Naive thymus-derived CD4-positive, alpha-beta T cell (primary cell): ENCODE measurements around the gene ADGRG6. TPM values are rescaled to one million over a fixed set of nuclear protein-coding genes. Genes with fewer than 3 reads are reported as not detected.

Experiments used
- ATAC-seq: fragments of 150-1000 bp; cut with Tn5 transposase; 2 replicates; pipeline ENCODE4 v1.10.0; 2021; ENCODE audit warnings: mild to moderate bottlenecking, moderate library complexity
- CTCF ChIA-PET: fragments of 350-600 bp; sonication (Branson Sonifier 250); formaldehyde crosslinking; loops from one replicate; lab custom pipeline; 2021; ENCODE audit warnings: antibody characterized with exemption; lab: Charles Lee
- POLR2A ChIA-PET: fragments of 350-600 bp; sonication (Branson Sonifier 250); formaldehyde crosslinking; loops from one replicate; lab custom pipeline; 2021; ENCODE audit warnings: antibody characterized with exemption, inconsistent platforms; lab: Charles Lee
- DNase-seq, 9 donors: peaks; one replicate each; pipeline versions ENCODE4 v3.0.0 to v3.0.0-alpha.2; 2020 to 2022; ENCODE audit warnings: mixed read lengths in 1 of 9
- H3K27ac ChIP-seq: one replicate; pipeline ENCODE4 v1.7.0; 2013; ENCODE audit warnings: mild to moderate bottlenecking, low read depth, low read length, moderate library complexity
- H3K27me3 ChIP-seq, 2 donors: one replicate each; pipeline ENCODE4 v1.7.0; 2013; ENCODE audit warnings: low read length in 2 of 2, mild to moderate bottlenecking in 2 of 2, moderate library complexity in 2 of 2; ENCODE audit not compliant: control insufficient read depth in 2 of 2, insufficient read depth in 2 of 2
- H3K36me3 ChIP-seq, 3 experiments: 1 replicate in 2 of 3; 2 replicates in 1 of 3; pipeline ENCODE4 v1.7.0; 2013; ENCODE audit warnings: low read length in 3 of 3, mild to moderate bottlenecking in 3 of 3, moderate library complexity in 1 of 3; ENCODE audit not compliant: insufficient read depth in 3 of 3, control insufficient read depth in 2 of 3
- H3K4me1 ChIP-seq, 2 donors: one replicate each; pipeline ENCODE4 v1.7.0; 2013; ENCODE audit warnings: low read length in 2 of 2, mild to moderate bottlenecking in 2 of 2, moderate library complexity in 1 of 2; ENCODE audit not compliant: control insufficient read depth in 2 of 2, insufficient read depth in 2 of 2
- H3K4me3 ChIP-seq: 2 replicates; pipeline ENCODE4 v1.7.0; 2013; ENCODE audit warnings: mild to moderate bottlenecking, low read length
- H3K9me3 ChIP-seq, 3 experiments: 1 replicate in 2 of 3; 2 replicates in 1 of 3; pipeline ENCODE4 v1.7.0; 2013; ENCODE audit warnings: low read length in 3 of 3; ENCODE audit not compliant: control insufficient read depth in 2 of 3
- H3K27ac Mint-ChIP-seq, 9 donors: one replicate each; pipeline ENCODE4 v1.8.0; 2020 to 2022; ENCODE audit warnings: mixed read lengths in 9 of 9, mild to moderate bottlenecking in 8 of 9, moderate library complexity in 5 of 9, inconsistent platforms in 2 of 9
- H3K27me3 Mint-ChIP-seq, 5 donors: one replicate each; pipeline ENCODE4 v1.8.0; 2021 to 2022; ENCODE audit warnings: mixed read lengths in 5 of 5, mild to moderate bottlenecking in 1 of 5
- H3K36me3 Mint-ChIP-seq, 5 donors: one replicate each; pipeline ENCODE4 v1.8.0; 2020 to 2022; ENCODE audit warnings: mixed read lengths in 5 of 5, mild to moderate bottlenecking in 3 of 5, inconsistent platforms in 1 of 5
- H3K4me1 Mint-ChIP-seq, 7 donors: one replicate each; pipeline ENCODE4 v1.8.0; 2020 to 2022; ENCODE audit warnings: mixed read lengths in 7 of 7, mild to moderate bottlenecking in 3 of 7, inconsistent platforms in 1 of 7
- H3K4me3 Mint-ChIP-seq, 10 donors: one replicate each; pipeline ENCODE4 v1.8.0; 2020 to 2022; ENCODE audit warnings: mild to moderate bottlenecking in 10 of 10, mixed read lengths in 10 of 10, moderate library complexity in 6 of 10, inconsistent platforms in 2 of 10
- H3K9me3 Mint-ChIP-seq, 11 donors: one replicate each; pipeline ENCODE4 v1.8.0; 2020 to 2022; ENCODE audit warnings: mixed read lengths in 11 of 11, mild to moderate bottlenecking in 4 of 11, inconsistent platforms in 1 of 11, moderate library complexity in 1 of 11
- intact Hi-C, 2 donors: fragments of 100-400 bp; cut with micrococcal nuclease; formaldehyde crosslinking; loops; one replicate each; pipeline ENCODE4 v1.15.1; 2023
- polyA plus RNA-seq, 2 donors: library from polyadenylated mRNA; unstranded; fragments of 300-500 nt; fragmentation: Illumina TruSeq; gene quantifications; one replicate each; pipeline ENCODE4 v1.2.3, GENCODE V29; 2021
- total RNA-seq, 6 experiments: library from RNA in 5 of 6; stranded (reverse) in 5 of 6; gene quantifications; 1 replicate in 5 of 6; 2 replicates in 1 of 6; pipeline ENCODE4 v1.2.3 and lab custom pipeline; 2021 to 2026

Gene ADGRG6
- total and polyA plus RNA-seq, 7 experiments from 2014 or later = 0.02 to 3.6 (median 0.57) TPM; not detected in 2

DNA sequence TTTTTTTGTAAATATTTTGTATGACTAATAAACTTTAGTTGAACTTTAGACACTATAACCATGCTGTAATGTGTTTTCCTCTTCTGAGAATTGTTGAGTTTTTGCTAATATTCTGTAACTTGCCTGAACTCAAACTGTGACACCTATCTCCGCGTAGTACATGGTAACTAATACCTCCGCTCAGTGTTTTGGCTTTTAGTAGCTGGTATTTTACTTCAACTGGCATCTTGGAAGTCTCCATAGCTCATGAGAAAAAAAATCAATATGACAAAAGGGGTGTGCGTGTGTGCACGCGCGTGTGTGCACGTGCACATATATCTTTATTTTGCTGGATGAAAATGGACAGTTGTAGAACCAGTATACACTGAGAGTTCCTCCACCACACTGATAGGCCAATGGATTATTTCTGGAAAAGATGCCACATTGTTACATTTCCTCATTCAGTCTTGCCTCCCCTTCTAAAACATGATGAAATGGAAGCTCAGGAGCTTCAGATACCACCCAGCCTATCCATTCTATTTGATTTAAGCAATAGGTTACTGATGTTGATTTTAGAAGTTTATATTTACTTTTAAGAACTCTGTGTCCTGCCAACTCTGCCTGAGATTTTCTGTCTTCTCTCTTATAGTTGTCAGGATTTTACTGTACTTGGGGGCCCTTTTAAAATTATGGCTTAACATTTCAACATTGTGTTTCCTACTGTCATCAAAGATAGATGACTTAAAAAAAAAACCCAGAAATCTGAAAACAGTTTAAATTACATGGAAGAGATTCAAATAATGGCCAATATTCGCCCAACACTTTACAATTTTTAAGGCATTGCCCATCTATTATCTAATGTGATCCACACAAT lies 16.3 kb upstream of the ADGRG6 start:
- intact Hi-C loops = no loop called here
- DNase-seq = no peak
- Mint-ChIP-seq H3K4me3 (no peak overlapping the region), H3K27ac (no peak overlapping the region), H3K36me3 (peaks cover 0 to 5% (median 0%) of the 10 kb centered on the region in 5 donors), H3K9me3 (peaks cover 0 to 16% (median 7%) of the 10 kb centered on the region in 11 donors), H3K4me1 (no peaks in the 10 kb centered on the region), H3K27me3 (peaks cover 0 to 6% (median 0%) of the 10 kb centered on the region in 5 donors)
- Histone ChIP-seq H3K4me1 (no peaks in the 10 kb centered on the region), H3K9me3 (no peaks in the 10 kb centered on the region), H3K27me3 (no peaks in the 10 kb centered on the region), H3K36me3 (no peaks in the 10 kb centered on the region), H3K4me3 (no peak overlapping the region), H3K27ac (no peak overlapping the region)
- POLR2A ChIA-PET = interaction anchor here (0.6 kb wide), 1 partner anchor 383 kb away, joined by 4 read pairs; no protein-coding TSS in a partner anchor
- no peak for ATAC-seq
- CTCF ChIA-PET = interaction anchor here (0.6 to 1.0 kb wide), 4 partner anchors 9 to 552 kb away, joined by 3 to 4 read pairs (median 3); no protein-coding TSS in a partner anchor

DNA sequence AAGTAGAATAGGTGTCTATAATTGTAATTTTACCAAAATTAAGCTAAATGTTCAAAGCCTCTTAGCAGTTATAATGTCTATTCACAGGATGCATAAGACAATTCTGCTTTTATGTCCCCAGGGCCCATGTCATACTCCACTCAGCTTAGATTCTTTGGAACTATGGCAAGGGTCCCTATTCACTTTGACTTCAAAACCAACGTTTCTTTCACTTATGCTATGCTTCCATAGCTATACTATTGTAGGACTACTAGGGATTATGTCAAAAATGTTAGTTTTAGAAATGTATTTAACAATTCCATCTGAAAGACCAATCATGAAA lies 15.8 kb upstream of the ADGRG6 start:
- H3K27ac ChIP-seq = no peak overlapping the region
- Mint-ChIP-seq H3K9me3 (peaks cover 0 to 12% (median 4%) of the 10 kb centered on the region in 11 donors), H3K27ac (no peak overlapping the region), H3K27me3 (peaks cover 0 to 4% (median 0%) of the 10 kb centered on the region in 5 donors), H3K4me1 (no peaks in the 10 kb centered on the region), H3K4me3 (no peak overlapping the region), H3K36me3 (peaks cover 0 to 5% (median 0%) of the 10 kb centered on the region in 5 donors)
- H3K4me3 ChIP-seq = no peak overlapping the region
- DNase-seq (no peak), ATAC-seq (no peak)
- H3K4me1 ChIP-seq = no peaks in the 10 kb centered on the region
- ChIA-PET CTCF (interaction anchor here (0.6 to 1.0 kb wide), 3 partner anchors 10 to 552 kb away, joined by 3 to 4 read pairs (median 3); no protein-coding TSS in a partner anchor), POLR2A (interaction anchor here (0.6 kb wide), 1 partner anchor 382 kb away, joined by 4 read pairs; no protein-coding TSS in a partner anchor)
- H3K36me3 ChIP-seq = no peaks in the 10 kb centered on the region
- H3K9me3 ChIP-seq = no peaks in the 10 kb centered on the region
- intact Hi-C loops = no loop called here
- no peaks in the 10 kb centered on the region for H3K27me3 ChIP-seq

DNA sequence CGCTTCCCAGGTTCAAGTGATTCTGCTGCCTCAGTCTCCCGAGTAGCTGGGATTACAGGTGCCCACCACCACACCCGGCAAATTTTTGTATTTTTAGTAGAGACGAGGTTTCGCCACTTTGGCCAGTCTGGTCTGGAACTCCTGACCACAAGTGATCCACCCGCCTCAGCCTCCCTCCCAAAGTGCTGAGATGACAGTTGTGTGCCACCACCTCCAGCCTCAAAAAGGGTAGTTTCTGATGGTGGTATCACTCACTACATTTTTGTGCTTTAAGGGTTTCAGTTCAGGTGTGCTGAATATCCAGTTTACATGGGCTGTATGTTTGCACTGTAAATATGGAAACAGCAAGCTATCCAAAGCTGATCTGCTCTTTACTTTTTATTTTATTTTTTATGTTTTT lies 12.1 kb upstream of the ADGRG6 start:
- ChIA-PET POLR2A (no interaction called here), CTCF (no interaction called here)
- H3K9me3 ChIP-seq = no peaks in the 10 kb centered on the region
- Mint-ChIP-seq H3K27me3 (peaks cover 0 to 13% (median 7%) of the 10 kb centered on the region in 5 donors), H3K9me3 (no peaks in the 10 kb centered on the region), H3K4me1 (peaks cover 0 to 1% (median 0%) of the 10 kb centered on the region in 7 donors), H3K27ac (no peak overlapping the region), H3K4me3 (no peak overlapping the region), H3K36me3 (no peaks in the 10 kb centered on the region)
- ATAC-seq (no peak), DNase-seq (no peak)
- no peaks in the 10 kb centered on the region for H3K27me3 ChIP-seq
- H3K4me1 ChIP-seq = no peaks in the 10 kb centered on the region
- no peak overlapping the region for H3K4me3 ChIP-seq
- intact Hi-C loops = no loop called here
- no peak overlapping the region for H3K27ac ChIP-seq
- H3K36me3 ChIP-seq = no peaks in the 10 kb centered on the region

DNA sequence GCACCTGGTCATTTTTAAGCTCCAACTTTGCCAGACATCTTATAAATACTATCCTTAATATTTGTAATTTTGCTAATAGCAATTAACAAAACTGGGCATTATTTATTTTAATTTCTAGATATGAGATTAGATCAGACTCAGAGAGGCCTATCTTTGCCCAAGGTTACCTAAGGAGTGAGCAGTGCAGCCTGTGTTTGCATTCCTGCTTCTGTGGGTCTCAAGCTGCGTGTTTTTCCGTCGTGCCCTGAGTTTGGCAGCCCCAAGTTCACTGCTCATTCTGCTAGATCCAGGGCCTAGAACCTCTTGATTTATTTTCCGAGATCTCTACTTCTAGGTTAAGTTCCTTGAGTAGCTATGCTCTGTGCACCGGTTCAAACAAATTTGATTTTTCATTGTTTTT lies 11.0 kb upstream of the ADGRG6 start:
- Mint-ChIP-seq H3K4me3 (no peak overlapping the region), H3K27ac (no peak overlapping the region), H3K4me1 (peaks cover 0 to 7% (median 0%) of the 10 kb centered on the region in 7 donors), H3K9me3 (no peaks in the 10 kb centered on the region), H3K27me3 (peaks cover 0 to 20% (median 7%) of the 10 kb centered on the region in 5 donors), H3K36me3 (no peaks in the 10 kb centered on the region)
- intact Hi-C loops = no loop called here
- no peak overlapping the region for H3K4me3 ChIP-seq
- H3K27me3 ChIP-seq = no peaks in the 10 kb centered on the region
- DNase-seq = no peak
- no peak for ATAC-seq
- H3K36me3 ChIP-seq = no peaks in the 10 kb centered on the region
- ChIA-PET POLR2A (no interaction called here), CTCF (interaction anchor here (0.6 kb wide), 1 partner anchor 37 kb away, joined by 3 read pairs; no protein-coding TSS in a partner anchor)
- no peaks in the 10 kb centered on the region for H3K9me3 ChIP-seq
- H3K27ac ChIP-seq = no peak overlapping the region
- H3K4me1 ChIP-seq = no peaks in the 10 kb centered on the region

DNA sequence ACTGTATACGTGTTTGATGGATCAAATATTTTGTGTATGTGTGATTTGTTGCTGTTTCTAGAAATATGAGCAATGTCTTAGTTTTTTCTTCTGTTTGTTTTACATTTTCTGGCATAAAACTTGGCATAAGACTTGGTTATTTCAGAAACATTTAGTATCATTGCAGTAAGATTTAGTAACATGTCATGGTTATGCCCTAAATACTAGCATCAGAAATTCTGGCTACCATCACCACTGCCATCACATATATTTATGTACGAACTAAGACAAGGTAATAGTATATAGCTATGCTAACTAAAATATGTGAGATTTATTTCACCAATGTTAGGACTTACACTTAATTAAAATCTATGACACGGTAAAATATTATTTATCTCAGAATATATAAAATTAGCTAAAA lies 10.3 kb upstream of the ADGRG6 start:
- no peaks in the 10 kb centered on the region for H3K27me3 ChIP-seq
- H3K9me3 ChIP-seq = no peaks in the 10 kb centered on the region
- H3K36me3 ChIP-seq = no peaks in the 10 kb centered on the region
- peaks cover 0 to 7% (median 0%) of the 10 kb centered on the region in 7 donors for H3K4me1 Mint-ChIP-seq
- intact Hi-C loops = no loop called here
- ATAC-seq (no peak), DNase-seq (no peak)
- CTCF ChIA-PET = no interaction called here
- H3K27ac ChIP-seq = no peak overlapping the region
- H3K27me3 Mint-ChIP-seq = peaks cover 0 to 20% (median 7%) of the 10 kb centered on the region in 5 donors
- no peaks in the 10 kb centered on the region for H3K36me3 Mint-ChIP-seq
- no peaks in the 10 kb centered on the region for H3K9me3 Mint-ChIP-seq
- no peak overlapping the region for H3K27ac Mint-ChIP-seq
- H3K4me3 ChIP-seq = no peak overlapping the region
- H3K4me1 ChIP-seq = no peaks in the 10 kb centered on the region
- no peak overlapping the region for H3K4me3 Mint-ChIP-seq
- POLR2A ChIA-PET = no interaction called here

DNA sequence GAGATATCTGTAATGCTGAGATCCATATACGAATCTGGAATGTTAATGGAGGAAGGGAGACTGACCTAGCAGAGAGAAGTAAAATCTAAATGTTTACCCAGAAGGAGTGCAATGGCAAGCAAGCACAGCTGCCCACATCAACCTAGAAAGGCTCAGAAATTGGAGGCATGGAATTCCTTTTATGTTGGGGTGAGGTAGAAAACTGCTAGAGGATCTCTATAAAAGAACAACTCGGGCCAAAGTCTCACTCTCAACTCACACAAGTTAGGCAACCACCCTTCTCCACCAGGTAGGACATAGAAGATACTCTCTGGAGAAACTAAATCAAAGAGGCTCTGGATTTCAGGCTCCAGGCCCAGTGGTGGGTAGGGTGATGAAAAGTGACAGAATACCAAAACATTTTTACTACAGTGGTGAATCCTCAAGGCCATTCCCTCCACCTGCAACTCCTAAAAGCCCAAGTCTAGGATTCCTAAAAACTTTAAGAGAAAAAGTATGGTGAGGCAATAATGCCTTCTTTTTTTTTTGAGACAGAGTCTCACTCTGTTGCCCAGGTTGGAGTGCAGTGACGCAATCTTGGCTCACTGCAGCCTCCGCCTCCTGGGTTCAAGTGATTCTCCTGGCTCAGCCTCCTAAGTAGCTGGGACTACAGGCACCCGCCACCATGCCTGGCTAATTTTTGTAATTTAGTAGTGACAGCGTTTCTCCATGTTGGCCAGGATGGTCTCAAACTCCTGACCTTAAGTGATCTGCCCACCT lies 9.5 kb upstream of the ADGRG6 start:
- Histone ChIP-seq H3K36me3 (no peaks in the 10 kb centered on the region), H3K4me1 (no peaks in the 10 kb centered on the region), H3K4me3 (no peak overlapping the region), H3K27ac (no peak overlapping the region), H3K27me3 (no peaks in the 10 kb centered on the region), H3K9me3 (no peaks in the 10 kb centered on the region)
- CTCF ChIA-PET = no interaction called here
- H3K4me1 Mint-ChIP-seq = peaks cover 0 to 7% (median 0%) of the 10 kb centered on the region in 7 donors
- H3K27me3 Mint-ChIP-seq = peaks cover 0 to 20% (median 7%) of the 10 kb centered on the region in 5 donors
- no peak overlapping the region for H3K4me3 Mint-ChIP-seq
- no peak overlapping the region for H3K27ac Mint-ChIP-seq
- no peak for DNase-seq
- POLR2A ChIA-PET = no interaction called here
- ATAC-seq = no peak
- H3K36me3 Mint-ChIP-seq = no peaks in the 10 kb centered on the region
- intact Hi-C loops = no loop called here
- no peaks in the 10 kb centered on the region for H3K9me3 Mint-ChIP-seq
